ENCODE measurements around the gene CLASP1. TPM values are rescaled to one million over a fixed set of nuclear protein-coding genes. Genes with fewer than 3 reads are reported as not detected.
A peak's percentile ranks its signal among the peaks of the same experiment; 100 is the strongest.
"Not testable (repeated sequence)": the region's sequence is repeated elsewhere in the genome, so short reads cannot be mapped to it uniquely, and the experiment has no call there.

The CLASP1 gene
- total RNA-seq, 2 donors from 2014 or later: 63.4 to 69.5 TPM

- Mint-ChIP-seq H3K4me1 (no peaks in the 10 kb centered on the region), H3K36me3 (ENCODE audit: low read depth) (no peaks in the 10 kb centered on the region), H3K27ac (no peak overlapping the region), H3K27me3 (peaks cover 19% of the 10 kb centered on the region), H3K4me3 (no peak overlapping the region)
- DNase-seq: no peak
- ATAC-seq: no peak
- H3K9me3 ChIP-seq (ENCODE audit: control insufficient read depth, low read length, poor library complexity, severe bottlenecking): no peaks in the 10 kb centered on the region
Observed at GRCh38 chr2:121324601-121325000, 324.7 kb downstream of the CLASP1 start.

GRCh38 chr2:121321476-121321875 lies 327.8 kb downstream of the CLASP1 start:
- no peak for DNase-seq
- Mint-ChIP-seq H3K4me3 (no peak overlapping the region), H3K27ac (no peak overlapping the region), H3K27me3 (peaks cover 15% of the 10 kb centered on the region), H3K36me3 (ENCODE audit: low read depth) (no peaks in the 10 kb centered on the region), H3K4me1 (no peaks in the 10 kb centered on the region)
- no peaks in the 10 kb centered on the region for H3K9me3 ChIP-seq (ENCODE audit: control insufficient read depth, low read length, poor library complexity, severe bottlenecking)
- no peak for ATAC-seq

GRCh38 chr2:121319941-121320340 lies 329.3 kb downstream of the CLASP1 start:
- H3K27me3 Mint-ChIP-seq: peaks cover 15% of the 10 kb centered on the region
- no peak for DNase-seq
- H3K4me1 Mint-ChIP-seq: no peaks in the 10 kb centered on the region
- H3K9me3 ChIP-seq (ENCODE audit: control insufficient read depth, low read length, poor library complexity, severe bottlenecking): no peaks in the 10 kb centered on the region
- no peak overlapping the region for H3K4me3 Mint-ChIP-seq
- H3K27ac Mint-ChIP-seq: no peak overlapping the region
- no peak for ATAC-seq
- no peaks in the 10 kb centered on the region for H3K36me3 Mint-ChIP-seq (ENCODE audit: low read depth)

GRCh38 chr2:121316986-121317385 lies 332.3 kb downstream of the CLASP1 start:
- DNase-seq: no peak

GRCh38 chr2:121313701-121314100 lies 335.6 kb downstream of the CLASP1 start:
- not testable (repeated sequence) for H3K4me3 Mint-ChIP-seq; H3K36me3 Mint-ChIP-seq (ENCODE audit: low read depth); ATAC-seq; H3K27ac Mint-ChIP-seq; DNase-seq; H3K9me3 ChIP-seq (ENCODE audit: control insufficient read depth, low read length, poor library complexity, severe bottlenecking); H3K4me1 Mint-ChIP-seq
- H3K27me3 Mint-ChIP-seq: peaks cover 17% of the 10 kb centered on the region

More at GRCh38 chr2:121316986-121317385, 332.3 kb downstream of the CLASP1 start:
- no peaks in the 10 kb centered on the region for H3K4me1 Mint-ChIP-seq
- H3K4me3 Mint-ChIP-seq: no peak overlapping the region
- H3K9me3 ChIP-seq (ENCODE audit: control insufficient read depth, low read length, poor library complexity, severe bottlenecking): no peaks in the 10 kb centered on the region
- peaks cover 15% of the 10 kb centered on the region for H3K27me3 Mint-ChIP-seq
- ATAC-seq: no peak
- H3K27ac Mint-ChIP-seq: no peak overlapping the region
- H3K36me3 Mint-ChIP-seq (ENCODE audit: low read depth): no peaks in the 10 kb centered on the region

- H3K27ac Mint-ChIP-seq: no peak overlapping the region
- no peak overlapping the region for H3K4me3 Mint-ChIP-seq
- peak; percentile 36 for ATAC-seq
- H3K4me1 Mint-ChIP-seq: peaks cover 9% of the 10 kb centered on the region
- no peak for DNase-seq
- H3K36me3 Mint-ChIP-seq (ENCODE audit: low read depth): no peaks in the 10 kb centered on the region
- peaks cover 37% of the 10 kb centered on the region for H3K27me3 Mint-ChIP-seq
- no peaks in the 10 kb centered on the region for H3K9me3 ChIP-seq (ENCODE audit: control insufficient read depth, low read length, poor library complexity, severe bottlenecking)
Observed at GRCh38 chr2:121309801-121310200, 339.5 kb downstream of the CLASP1 start.

GRCh38 chr2:121309323-121309722 lies 339.9 kb downstream of the CLASP1 start:
- no peak for DNase-seq
- H3K27ac Mint-ChIP-seq: no peak overlapping the region
- no peaks in the 10 kb centered on the region for H3K36me3 Mint-ChIP-seq (ENCODE audit: low read depth)
- H3K27me3 Mint-ChIP-seq: peaks cover 42% of the 10 kb centered on the region
- no peak for ATAC-seq
- peaks cover 9% of the 10 kb centered on the region for H3K4me1 Mint-ChIP-seq
- no peaks in the 10 kb centered on the region for H3K9me3 ChIP-seq (ENCODE audit: control insufficient read depth, low read length, poor library complexity, severe bottlenecking)
- H3K4me3 Mint-ChIP-seq: no peak overlapping the region

GRCh38 chr2:121307048-121307447 lies 342.2 kb downstream of the CLASP1 start:
- Mint-ChIP-seq H3K27me3 (peaks cover 60% of the 10 kb centered on the region), H3K36me3 (ENCODE audit: low read depth) (no peaks in the 10 kb centered on the region), H3K27ac (no peak overlapping the region), H3K4me1 (peaks cover 9% of the 10 kb centered on the region), H3K4me3 (no peak overlapping the region)
- ATAC-seq (no peak), DNase-seq (no peak)
- no peaks in the 10 kb centered on the region for H3K9me3 ChIP-seq (ENCODE audit: control insufficient read depth, low read length, poor library complexity, severe bottlenecking)

- H3K27ac Mint-ChIP-seq: no peak overlapping the region
- no peaks in the 10 kb centered on the region for H3K36me3 Mint-ChIP-seq (ENCODE audit: low read depth)
- no peak for DNase-seq
- H3K9me3 ChIP-seq (ENCODE audit: control insufficient read depth, low read length, poor library complexity, severe bottlenecking): no peaks in the 10 kb centered on the region
- ATAC-seq: no peak
- H3K27me3 Mint-ChIP-seq: peaks cover 56% of the 10 kb centered on the region
- H3K4me1 Mint-ChIP-seq: peaks cover 9% of the 10 kb centered on the region
- no peak overlapping the region for H3K4me3 Mint-ChIP-seq
Observed at GRCh38 chr2:121304941-121305340, 344.3 kb downstream of the CLASP1 start.

GRCh38 chr2:121303531-121304263 lies 345.6 kb downstream of the CLASP1 start:
- Mint-ChIP-seq H3K27ac (no peak overlapping the region), H3K27me3 (peaks cover 47% of the 10 kb centered on the region), H3K4me3 (no peak overlapping the region), H3K36me3 (ENCODE audit: low read depth) (no peaks in the 10 kb centered on the region), H3K4me1 (no peaks in the 10 kb centered on the region)
- ATAC-seq: no peak
- H3K9me3 ChIP-seq (ENCODE audit: control insufficient read depth, low read length, poor library complexity, severe bottlenecking): no peaks in the 10 kb centered on the region
- no peak for DNase-seq

- H3K4me3 Mint-ChIP-seq; H3K36me3 Mint-ChIP-seq (ENCODE audit: low read depth); H3K9me3 ChIP-seq (ENCODE audit: control insufficient read depth, low read length, poor library complexity, severe bottlenecking); H3K27ac Mint-ChIP-seq; H3K4me1 Mint-ChIP-seq; ATAC-seq; DNase-seq: not testable (repeated sequence)
- peaks cover 31% of the 10 kb centered on the region for H3K27me3 Mint-ChIP-seq
Observed at GRCh38 chr2:121301190-121301589, 348.1 kb downstream of the CLASP1 start.

- Mint-ChIP-seq H3K27me3 (peaks cover 18% of the 10 kb centered on the region), H3K27ac (no peak overlapping the region)
Observed at GRCh38 chr2:121298476-121298875, 350.8 kb downstream of the CLASP1 start.

GRCh38 chr2:121297866-121298265 lies 351.4 kb downstream of the CLASP1 start:
- H3K27me3 Mint-ChIP-seq: peaks cover 12% of the 10 kb centered on the region
- H3K4me3 Mint-ChIP-seq; H3K9me3 ChIP-seq (ENCODE audit: control insufficient read depth, low read length, poor library complexity, severe bottlenecking); ATAC-seq; H3K4me1 Mint-ChIP-seq; DNase-seq; H3K27ac Mint-ChIP-seq; H3K36me3 Mint-ChIP-seq (ENCODE audit: low read depth): not testable (repeated sequence)

More at GRCh38 chr2:121298476-121298875, 350.8 kb downstream of the CLASP1 start:
- Mint-ChIP-seq H3K36me3 (ENCODE audit: low read depth) (no peaks in the 10 kb centered on the region), H3K4me1 (no peaks in the 10 kb centered on the region), H3K4me3 (no peak overlapping the region)
- ATAC-seq (no peak), DNase-seq (no peak)
- H3K9me3 ChIP-seq (ENCODE audit: control insufficient read depth, low read length, poor library complexity, severe bottlenecking): no peaks in the 10 kb centered on the region

- H3K27ac Mint-ChIP-seq: no peak overlapping the region
- H3K27me3 Mint-ChIP-seq: peaks cover 6% of the 10 kb centered on the region
- H3K4me1 Mint-ChIP-seq: no peaks in the 10 kb centered on the region
- DNase-seq (no peak), ATAC-seq (no peak)
- no peaks in the 10 kb centered on the region for H3K9me3 ChIP-seq (ENCODE audit: control insufficient read depth, low read length, poor library complexity, severe bottlenecking)
- H3K36me3 Mint-ChIP-seq (ENCODE audit: low read depth): no peaks in the 10 kb centered on the region
- no peak overlapping the region for H3K4me3 Mint-ChIP-seq
Observed at GRCh38 chr2:121297217-121297830, 351.9 kb downstream of the CLASP1 start.
